ENCODE data around the gene LYRM9. TPM values are rescaled to one million over a fixed set of nuclear protein-coding genes. Genes with fewer than 3 reads are reported as not detected.
"Not testable (repeated sequence)": the region's sequence is repeated elsewhere in the genome, so short reads cannot be mapped to it uniquely, and the experiment has no call there.

LYRM9 gene
- total and polyA plus RNA-seq, 10 donors, result 6.8 to 20.0 (median 15.4) TPM

- H3K4me1 ChIP-seq, result peaks cover 0 to 26% (median 12%) of the 10 kb centered on the region in 6 donors
- no peaks in the 10 kb centered on the region for H3K27me3 ChIP-seq (replicated peaks in 1 of 7)
- H3K27ac ChIP-seq, result peak overlapping the region in 1 of 8 donors; percentile 3
- no peak for DNase-seq
- intact Hi-C loops (cut with DNase I; ENCODE audit: low total_unique reads), result no loop called here
- no peak overlapping the region for H3K4me3 ChIP-seq
- 25 to 56% (median 46%) methylated on average over 2 of the region's 2 CpGs for WGBS, 5 donors
- no peak for TF ChIP-seq POLR2AphosphoS5 (IDR thresholded peaks at IDR 0.05)
- no peak for TF ChIP-seq CTCF (IDR thresholded peaks at IDR 0.05 in 8 of 11, conservative IDR thresholded peaks at IDR 0.05 in 3 of 11)
- no peak for TF ChIP-seq POLR2A (IDR thresholded peaks at IDR 0.05)
- H3K9me3 ChIP-seq, result no peaks in the 10 kb centered on the region
- H3K36me3 ChIP-seq, result peaks cover 0 to 5% (median 0%) of the 10 kb centered on the region in 6 donors
These were observed 5.1 kb downstream of the LYRM9 start for GRCh38 chr17:27888067-27888466.

GRCh38 chr17:27886348-27886906 is 6.7 kb downstream of the LYRM9 start:
- intact Hi-C loops (cut with DNase I; ENCODE audit: low total_unique reads); DNase-seq: not testable (repeated sequence)

GRCh38 chr17:27882162-27882840 is 10.9 kb downstream of the LYRM9 start:
- WGBS, 5 donors, result 75 to 82% (median 75%) methylated on average over 7 to 11 of the region's 11 CpGs
- Histone ChIP-seq H3K27ac (peak overlapping the region in 4 of 8 donors; percentile 22 to 40 (median 30)), H3K4me1 (peaks cover 0 to 25% (median 10%) of the 10 kb centered on the region in 6 donors), H3K27me3 (replicated peaks in 1 of 7) (no peaks in the 10 kb centered on the region), H3K9me3 (no peaks in the 10 kb centered on the region), H3K4me3 (no peak overlapping the region), H3K36me3 (peaks cover 0 to 23% (median 2%) of the 10 kb centered on the region in 6 donors)
- intact Hi-C loops (cut with DNase I; ENCODE audit: low total_unique reads), result no loop called here
- TF ChIP-seq POLR2AphosphoS5 (IDR thresholded peaks at IDR 0.05), result peak; percentile 26 to 63 (median 49)
- no peak for TF ChIP-seq POLR2A (IDR thresholded peaks at IDR 0.05)
- DNase-seq, result no peak

More at GRCh38 chr17:27886348-27886906, 6.7 kb downstream of the LYRM9 start:
- not testable (repeated sequence) for H3K27ac ChIP-seq; H3K4me3 ChIP-seq; H3K27me3 ChIP-seq (replicated peaks in 1 of 7); H3K9me3 ChIP-seq; H3K36me3 ChIP-seq
- H3K4me1 ChIP-seq, result peaks cover 0 to 14% (median 6%) of the 10 kb centered on the region in 6 donors
- WGBS, 5 donors, result 71 to 93% (median 89%) methylated on average over 8 of the region's 8 CpGs

GRCh38 chr17:27879987-27880608 is 13.1 kb downstream of the LYRM9 start:
- Histone ChIP-seq H3K4me3 (no peak overlapping the region), H3K36me3 (peaks cover 0 to 25% (median 4%) of the 10 kb centered on the region in 6 donors), H3K27me3 (replicated peaks in 1 of 7) (no peaks in the 10 kb centered on the region), H3K4me1 (peaks cover 0 to 25% (median 8%) of the 10 kb centered on the region in 6 donors), H3K27ac (no peak overlapping the region), H3K9me3 (no peaks in the 10 kb centered on the region)
- TF ChIP-seq POLR2AphosphoS5 (IDR thresholded peaks at IDR 0.05), result no peak
- TF ChIP-seq CTCF (IDR thresholded peaks at IDR 0.05 in 8 of 11, conservative IDR thresholded peaks at IDR 0.05 in 3 of 11), result peak; percentile 55 to 89 (median 84)
- DNase-seq, result peak; percentile 85
- intact Hi-C loops (cut with DNase I; ENCODE audit: low total_unique reads), result loop anchor here (2.0 to 5.0 kb wide), 2 partner anchors 78 to 117 kb away; partner anchors contain the start of gene NOS2
- 28 to 43% (median 31%) methylated on average over 3 of the region's 3 CpGs for WGBS, 5 donors
